Ramos (cell line): Measurements from ENCODE around the gene FRY.

ENCODE experiments used
- in situ Hi-C: fragments of 300-500 bp; cut with MboI; formaldehyde crosslinking; loops from one replicate; pipeline ENCODE4 v1.14.3; 2022; ENCODE audit warnings: low sequenced_read_pairs; ENCODE audit not compliant: unreplicated experiment

Gene FRY

GRCh38 chr13:32203221-32203620 lies 171.6 kb downstream of the FRY start:
- in situ Hi-C loops = no loop called here

- in situ Hi-C loops = no loop called here
Measured at GRCh38 chr13:32203736-32204135, 172.2 kb downstream of the FRY start.

GRCh38 chr13:32205431-32206096 lies 174.0 kb downstream of the FRY start:
- in situ Hi-C loops = no loop called here

- in situ Hi-C loops = no loop called here
Measured at GRCh38 chr13:32206097-32206740, 174.6 kb downstream of the FRY start.

- in situ Hi-C loops = no loop called here
Measured at GRCh38 chr13:32208860-32209259, 177.3 kb downstream of the FRY start.

- in situ Hi-C loops = no loop called here
Measured at GRCh38 chr13:32209652-32210051, 178.1 kb downstream of the FRY start.

GRCh38 chr13:32210101-32210500 lies 178.5 kb downstream of the FRY start:
- in situ Hi-C loops = no loop called here

GRCh38 chr13:32211813-32212212 lies 180.2 kb downstream of the FRY start:
- in situ Hi-C loops = no loop called here

- in situ Hi-C loops = no loop called here
Measured at GRCh38 chr13:32212421-32212820, 180.8 kb downstream of the FRY start.

GRCh38 chr13:32213626-32214025 lies 182.1 kb downstream of the FRY start:
- in situ Hi-C loops = no loop called here

- in situ Hi-C loops = no loop called here
Measured at GRCh38 chr13:32214071-32214470, 182.5 kb downstream of the FRY start.

- in situ Hi-C loops = no loop called here
Measured at GRCh38 chr13:32216281-32216680, 184.7 kb downstream of the FRY start.

- in situ Hi-C loops = no loop called here
Measured at GRCh38 chr13:32222046-32222676, 190.6 kb downstream of the FRY start.

GRCh38 chr13:32224916-32225315 lies 193.3 kb downstream of the FRY start:
- in situ Hi-C loops = no loop called here

- in situ Hi-C loops = no loop called here
Measured at GRCh38 chr13:32225481-32225931, 193.9 kb downstream of the FRY start.

GRCh38 chr13:32228330-32229041 lies 196.9 kb downstream of the FRY start:
- in situ Hi-C loops = no loop called here

GRCh38 chr13:32229443-32229842 lies 197.9 kb downstream of the FRY start:
- in situ Hi-C loops = no loop called here

GRCh38 chr13:32232263-32232662 lies 200.7 kb downstream of the FRY start:
- in situ Hi-C loops = no loop called here

- in situ Hi-C loops = no loop called here
Measured at GRCh38 chr13:32233062-32233461, 201.5 kb downstream of the FRY start.

GRCh38 chr13:32234914-32235313 lies 203.3 kb downstream of the FRY start:
- in situ Hi-C loops = no loop called here

- in situ Hi-C loops = no loop called here
Measured at GRCh38 chr13:32237681-32238080, 206.1 kb downstream of the FRY start.
